NCI-H146 (cell line): Measurements from ENCODE around the gene RAB21.
A peak's percentile ranks its signal among the peaks of the same experiment; 100 is the strongest.
"Not testable (repeated sequence)": the region's sequence is repeated elsewhere in the genome, so short reads cannot be mapped to it uniquely, and the experiment has no call there.

ENCODE experiments used
- DNase-seq: peaks from one replicate; lab custom pipeline; 2025; lab: John Stamatoyannopoulos, UW

The RAB21 gene

DNA sequence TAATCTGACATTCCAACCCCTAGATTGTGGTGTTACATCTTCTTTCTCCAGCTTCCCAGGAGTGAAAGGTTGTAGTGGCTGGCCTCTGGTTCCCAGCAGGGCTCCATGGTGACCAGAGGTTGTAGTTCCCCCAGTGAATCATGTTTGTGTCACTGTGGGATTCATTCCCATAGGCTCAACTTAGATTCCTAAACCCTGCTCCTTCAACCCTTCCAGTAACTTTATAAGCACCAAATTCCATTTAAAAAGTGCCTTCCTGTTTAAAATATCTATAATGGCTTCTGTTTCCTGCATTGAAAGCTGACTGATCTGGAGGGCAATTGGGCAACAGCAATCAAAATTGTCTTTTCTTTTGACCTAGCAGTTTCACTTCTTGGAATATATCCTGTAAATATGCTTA lies 44.4 kb downstream of the RAB21 start:
- no peak for DNase-seq

GRCh38 chr12:71800177-71800576 lies 45.5 kb downstream of the RAB21 start:
- DNase-seq, result no peak

GRCh38 chr12:71804505-71804904 lies 49.8 kb downstream of the RAB21 start:
- DNase-seq, result no peak

DNA sequence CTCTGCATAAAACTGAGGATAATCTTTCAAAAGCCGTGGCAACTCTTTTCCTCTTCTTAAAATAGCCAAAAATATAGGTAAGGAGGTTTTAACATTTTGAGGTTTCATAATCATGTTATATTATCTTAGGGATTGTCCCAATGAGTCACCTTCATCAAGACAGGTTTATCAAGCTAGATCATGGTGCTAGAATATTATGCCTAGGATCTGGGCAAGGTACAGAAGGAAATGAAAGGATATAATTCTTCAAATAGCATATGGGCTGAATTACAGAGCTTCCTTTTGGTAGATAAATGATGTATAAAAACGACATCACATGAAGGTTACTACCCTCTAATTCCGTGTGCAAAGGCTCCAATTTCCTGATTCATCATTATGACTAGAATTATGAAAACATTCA lies 56.3 kb downstream of the RAB21 start:
- DNase-seq, result no peak

- not testable (repeated sequence) for DNase-seq
These were observed 60.6 kb downstream of the RAB21 start for GRCh38 chr12:71815242-71815641.

DNA sequence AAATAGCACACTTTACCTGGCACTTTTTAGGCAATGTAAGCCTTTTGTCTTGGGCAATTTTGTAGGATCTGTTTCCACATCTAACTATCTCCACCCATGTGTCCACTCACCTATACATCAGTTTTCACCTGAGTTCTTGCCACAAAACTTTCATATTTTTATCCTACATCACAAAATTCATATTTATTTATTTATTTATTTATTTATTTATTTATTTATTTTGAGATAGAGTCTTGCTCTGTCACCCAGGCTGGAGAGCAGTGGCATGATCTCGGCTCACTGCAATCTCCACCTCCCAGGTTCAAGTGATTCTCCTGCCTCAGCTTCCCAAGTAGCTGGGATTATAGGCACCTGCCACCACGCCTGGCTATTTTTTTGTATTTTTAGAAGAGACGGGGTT lies 67.4 kb downstream of the RAB21 start:
- not testable (repeated sequence) for DNase-seq

- no peak for DNase-seq
These were observed 74.2 kb downstream of the RAB21 start for GRCh38 chr12:71828813-71829212.

GRCh38 chr12:71837356-71837755 lies 82.7 kb downstream of the RAB21 start:
- DNase-seq, result no peak

DNA sequence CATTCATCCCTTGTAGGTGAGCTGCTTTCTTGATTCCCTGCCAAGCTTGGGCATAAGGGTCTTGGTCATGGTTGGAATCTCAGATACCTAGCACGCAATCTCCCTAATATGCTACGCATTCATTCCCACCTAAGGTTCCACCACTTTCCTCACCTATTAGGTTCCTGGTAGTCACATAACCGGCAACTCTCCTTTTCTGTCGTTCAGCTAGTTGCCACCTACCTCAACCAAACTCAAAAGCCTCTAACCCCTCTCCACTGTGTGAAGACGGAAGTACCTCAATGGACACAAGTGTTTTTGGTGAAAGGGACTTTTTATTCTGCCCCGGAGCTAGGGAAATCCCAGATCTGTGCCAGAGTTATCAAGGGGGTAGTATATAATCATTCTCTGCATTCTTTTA lies 83.6 kb downstream of the RAB21 start:
- no peak for DNase-seq

GRCh38 chr12:71838676-71839075 lies 84.0 kb downstream of the RAB21 start:
- no peak for DNase-seq

DNA sequence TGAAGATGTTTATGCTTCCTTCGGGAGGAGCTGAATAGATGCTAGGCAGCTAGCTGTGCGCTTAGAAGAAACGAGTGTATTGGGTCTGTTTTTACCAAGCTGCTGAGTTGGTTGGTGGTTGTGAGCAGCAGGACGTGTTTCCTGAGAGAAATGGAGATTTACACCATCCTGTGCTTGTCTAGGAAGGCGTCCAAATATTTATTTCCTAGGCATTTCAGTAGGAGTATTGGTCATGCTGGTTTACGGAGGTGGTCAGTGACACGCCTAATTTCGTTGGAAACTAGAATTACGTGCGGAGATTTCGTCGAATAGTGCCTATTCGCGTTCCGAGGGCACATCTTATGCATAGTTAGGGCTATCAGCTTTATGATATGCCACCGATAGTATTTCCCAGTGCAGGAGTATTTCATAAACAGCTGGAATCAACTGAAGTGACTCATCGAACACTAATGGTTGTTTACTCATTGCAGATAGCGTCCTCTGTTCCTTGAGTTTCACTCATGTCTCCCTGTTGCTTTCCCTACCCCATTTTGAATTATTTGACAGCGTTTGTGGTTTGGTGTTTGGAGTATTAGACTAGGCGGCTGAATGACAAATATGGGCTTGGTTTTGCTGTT lies 85.7 kb downstream of the RAB21 start:
- peak; percentile 26 for DNase-seq

GRCh38 chr12:71846322-71846940 lies 91.8 kb downstream of the RAB21 start:
- DNase-seq, result peak; percentile 31

DNA sequence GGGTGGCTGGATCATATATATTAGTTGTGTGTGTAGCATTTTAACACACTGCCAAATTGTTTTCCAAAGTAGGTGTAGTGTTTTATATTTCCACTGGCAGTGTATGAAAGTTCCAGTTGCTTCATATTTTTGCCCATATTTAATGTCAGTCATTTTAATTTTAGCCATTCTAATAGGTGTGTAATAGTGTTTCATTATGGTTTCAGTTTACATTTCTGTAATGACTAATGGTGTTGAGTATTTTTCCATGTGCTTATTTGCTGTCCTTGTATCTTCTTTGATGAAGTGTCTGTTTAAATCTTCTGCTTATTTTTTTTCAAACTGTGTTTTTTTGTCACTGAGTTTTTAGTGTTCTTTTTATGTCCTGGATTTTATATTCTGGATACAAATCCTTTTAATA lies 93.5 kb downstream of the RAB21 start:
- no peak for DNase-seq

- DNase-seq, result no peak
These were observed 94.6 kb downstream of the RAB21 start for GRCh38 chr12:71849109-71849851.
